SKM-1 (cell line): ENCODE results near the gene MAP2K1.
A peak's percentile ranks its signal among the peaks of the same experiment; 100 is the strongest.
"Not testable (repeated sequence)": the region's sequence is repeated elsewhere in the genome, so short reads cannot be mapped to it uniquely, and the experiment has no call there.

Experiments used
- DNase-seq: peaks from one replicate; lab custom pipeline; 2025; ENCODE audit not compliant: unreplicated experiment; lab: John Stamatoyannopoulos, UW

Gene MAP2K1

GRCh38 chr15:66474135-66474534, 87.4 kb downstream of the MAP2K1 start:
- DNase-seq = no peak

DNA sequence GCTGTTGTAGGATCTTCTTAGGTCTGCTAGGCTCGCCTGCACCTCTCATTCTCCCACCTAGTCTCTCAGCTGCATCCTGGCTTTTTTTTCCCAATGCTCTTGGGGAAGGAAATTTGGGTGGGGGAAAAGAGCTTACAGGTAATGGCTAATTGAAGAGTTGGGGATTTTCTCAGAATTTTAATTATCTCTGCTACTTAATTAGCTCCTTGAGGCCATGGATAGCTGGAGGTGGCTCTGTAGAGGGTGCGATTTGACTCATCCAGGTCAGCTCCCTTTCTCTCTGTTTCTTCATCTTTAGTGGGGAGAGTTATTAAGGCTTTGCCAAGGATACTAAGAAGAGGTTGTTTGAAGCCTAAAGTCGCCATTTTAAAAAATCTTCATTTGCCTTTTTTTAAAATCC, 88.3 kb downstream of the MAP2K1 start:
- no peak for DNase-seq

DNA sequence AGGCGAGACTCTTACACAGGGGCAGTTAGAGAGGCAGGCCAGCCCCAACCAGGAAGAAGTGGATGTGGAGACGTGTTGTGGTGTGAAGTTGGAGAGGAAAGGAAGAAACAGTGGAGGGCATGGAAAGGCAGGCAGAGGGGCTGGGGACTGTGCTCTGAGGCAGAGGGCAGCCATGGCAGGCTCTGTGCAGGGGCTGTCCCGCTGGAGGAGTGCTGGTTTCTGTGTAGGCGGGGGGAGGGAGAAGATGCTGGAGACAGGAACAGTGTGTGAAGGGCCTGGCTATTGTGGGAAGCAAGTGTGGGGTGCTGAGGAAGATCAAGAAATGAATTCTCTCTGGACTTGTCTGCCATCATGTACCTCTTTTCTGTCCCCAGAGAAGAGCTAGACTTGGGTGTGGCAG, 89.8 kb downstream of the MAP2K1 start:
- DNase-seq = no peak

- DNase-seq = no peak
Observed at GRCh38 chr15:66477011-66477410, 90.3 kb downstream of the MAP2K1 start.

- DNase-seq = no peak
Observed at GRCh38 chr15:66480267-66480666, 93.6 kb downstream of the MAP2K1 start.

DNA sequence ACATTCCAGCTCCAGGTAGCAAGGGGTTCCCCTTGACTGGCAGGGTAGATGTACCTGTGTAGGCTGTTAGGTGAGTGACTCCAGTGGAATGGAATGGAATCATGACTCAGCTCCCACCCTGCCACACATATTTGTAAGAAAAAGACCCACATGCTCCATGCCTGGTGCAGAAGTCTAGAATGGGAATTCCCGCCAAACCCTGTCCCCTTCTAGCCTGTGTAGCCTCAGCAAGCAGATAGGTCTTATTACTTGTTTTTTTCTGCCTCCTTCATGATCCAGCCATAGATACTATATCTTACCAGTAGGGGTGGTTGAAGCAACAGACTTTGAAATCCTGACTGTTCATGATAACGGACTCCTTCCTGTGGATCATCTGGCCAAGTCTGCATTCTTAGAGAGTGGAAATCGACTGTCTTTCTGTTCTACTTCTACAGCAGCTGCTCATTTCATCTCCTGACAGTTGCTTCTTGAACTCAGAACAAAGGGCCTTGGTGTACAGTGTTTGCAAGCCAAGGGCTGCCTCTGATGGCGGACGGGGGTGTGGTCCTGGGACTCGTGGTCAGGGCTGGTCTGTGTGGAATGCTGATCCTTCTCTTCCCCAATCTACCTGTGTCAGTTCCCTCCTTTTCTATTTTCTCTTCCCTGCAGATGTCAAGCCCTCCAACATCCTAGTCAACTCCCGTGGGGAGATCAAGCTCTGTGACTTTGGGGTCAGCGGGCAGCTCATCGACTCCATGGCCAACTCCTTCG, 94.6 kb downstream of the MAP2K1 start:
- DNase-seq = no peak

- DNase-seq = no peak
Observed at GRCh38 chr15:66482539-66482938, 95.8 kb downstream of the MAP2K1 start.

GRCh38 chr15:66483131-66483566, 96.4 kb downstream of the MAP2K1 start:
- DNase-seq = no peak

- no peak for DNase-seq
Observed at GRCh38 chr15:66484539-66485112, 97.9 kb downstream of the MAP2K1 start.

DNA sequence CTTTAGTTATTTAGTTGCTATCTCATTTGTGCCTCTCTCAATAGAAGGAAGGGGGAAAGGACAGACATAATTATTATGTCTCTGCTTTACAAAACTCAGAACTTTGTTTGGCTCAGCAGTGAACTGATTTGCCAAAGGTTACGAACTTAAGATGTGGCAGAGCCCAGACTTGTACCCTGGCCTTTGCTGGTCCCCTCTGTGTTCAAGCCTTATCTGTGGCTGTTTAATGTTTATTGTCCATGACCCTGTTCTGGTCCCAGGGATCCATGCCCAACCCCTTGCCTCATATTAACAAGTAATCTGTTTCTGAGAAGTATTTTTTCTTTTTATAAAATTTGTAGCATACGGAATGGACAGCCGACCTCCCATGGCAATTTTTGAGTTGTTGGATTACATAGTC, 100.2 kb downstream of the MAP2K1 start:
- DNase-seq = no peak

- no peak for DNase-seq
Observed at GRCh38 chr15:66488525-66488924, 101.8 kb downstream of the MAP2K1 start.

- DNase-seq = no peak
Observed at GRCh38 chr15:66489179-66489791, 102.6 kb downstream of the MAP2K1 start.

DNA sequence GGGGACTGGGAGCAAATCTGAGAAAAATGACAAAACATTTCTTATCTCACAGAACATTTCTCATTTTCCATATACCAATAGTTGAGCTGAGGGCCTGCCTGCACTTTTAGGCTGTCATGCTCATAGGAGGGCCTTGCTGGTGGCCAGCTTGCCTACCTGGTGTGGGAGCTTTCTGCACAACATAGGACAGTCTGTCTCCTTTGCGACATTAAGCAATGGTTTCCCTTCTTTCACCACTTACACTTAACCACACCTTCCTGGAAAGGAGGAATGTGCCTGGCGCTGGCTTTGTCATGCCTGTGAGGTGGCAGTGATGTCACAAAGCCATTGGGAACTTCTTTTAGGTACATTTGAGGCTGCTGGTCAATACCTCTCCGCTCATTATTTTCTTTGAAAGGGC, 105.1 kb downstream of the MAP2K1 start:
- no peak for DNase-seq

DNA sequence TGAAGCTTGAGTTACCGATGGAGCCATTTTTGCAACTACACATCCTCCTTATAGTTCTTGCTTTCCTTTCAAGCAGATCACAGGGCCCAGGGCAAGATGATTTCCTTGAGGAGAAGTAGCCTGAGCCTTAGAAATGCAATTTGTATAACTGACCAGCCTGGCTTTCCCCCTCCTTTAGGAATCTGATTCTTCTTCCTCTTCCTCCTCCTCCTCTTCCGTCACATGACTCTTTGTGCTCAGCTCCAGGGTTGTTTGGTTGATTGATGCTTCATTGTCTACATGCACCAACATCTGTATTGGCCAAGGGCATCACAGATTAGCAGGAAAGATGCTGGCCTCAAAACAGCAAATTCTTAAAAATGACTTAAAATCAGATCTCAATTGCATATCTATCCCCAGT, 107.5 kb downstream of the MAP2K1 start:
- no peak for DNase-seq

GRCh38 chr15:66496951-66497501, 110.3 kb downstream of the MAP2K1 start:
- no peak for DNase-seq

- peak; percentile 87 for DNase-seq
Observed at GRCh38 chr15:66497502-66498455, 111.1 kb downstream of the MAP2K1 start, which contains the start of gene SNAPC5. Gene SNAPC5 (minus strand): TSS chr15:66497762. CDS start chr15:66497731, 31 bp downstream.

- DNase-seq = no peak
Observed at GRCh38 chr15:66498501-66499386, 112.0 kb downstream of the MAP2K1 start.

DNA sequence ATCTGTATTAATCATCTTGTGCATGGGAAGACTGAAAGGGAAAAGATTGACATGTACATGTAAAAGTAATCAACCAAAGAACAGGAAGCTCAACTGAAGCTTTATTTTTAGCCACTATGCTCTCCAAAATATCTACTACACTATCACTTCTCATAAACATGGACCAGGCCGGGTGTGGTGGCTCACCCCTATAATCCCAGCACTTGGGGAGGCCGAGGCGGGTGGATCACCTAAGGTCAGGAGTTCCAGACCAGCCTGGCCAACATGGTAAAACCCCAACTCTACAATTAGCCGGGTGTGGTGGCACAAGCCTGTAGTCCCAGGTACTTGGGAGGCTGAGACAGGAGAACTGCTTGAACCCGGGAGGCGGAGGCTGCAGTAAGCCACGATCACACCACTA, 113.6 kb downstream of the MAP2K1 start:
- DNase-seq = not testable (repeated sequence)

GRCh38 chr15:66502491-66502890, 115.8 kb downstream of the MAP2K1 start:
- DNase-seq = no peak
